C4-2B (cell line): ENCODE measurements around the gene CRMP1.

Source experiments
- ZFX ChIP-seq: fragments of 450-650 bp; IDR thresholded peaks from 2 replicates; pipeline ENCODE4 v1.6.1; 2017
- TF ChIP-seq, protein P1 (sequence below): fragments of 450-650 bp; conservative IDR thresholded peaks from 2 replicates; pipeline ENCODE4 v1.5.1; 2017; ENCODE audit warnings: mild to moderate bottlenecking

DNA sequence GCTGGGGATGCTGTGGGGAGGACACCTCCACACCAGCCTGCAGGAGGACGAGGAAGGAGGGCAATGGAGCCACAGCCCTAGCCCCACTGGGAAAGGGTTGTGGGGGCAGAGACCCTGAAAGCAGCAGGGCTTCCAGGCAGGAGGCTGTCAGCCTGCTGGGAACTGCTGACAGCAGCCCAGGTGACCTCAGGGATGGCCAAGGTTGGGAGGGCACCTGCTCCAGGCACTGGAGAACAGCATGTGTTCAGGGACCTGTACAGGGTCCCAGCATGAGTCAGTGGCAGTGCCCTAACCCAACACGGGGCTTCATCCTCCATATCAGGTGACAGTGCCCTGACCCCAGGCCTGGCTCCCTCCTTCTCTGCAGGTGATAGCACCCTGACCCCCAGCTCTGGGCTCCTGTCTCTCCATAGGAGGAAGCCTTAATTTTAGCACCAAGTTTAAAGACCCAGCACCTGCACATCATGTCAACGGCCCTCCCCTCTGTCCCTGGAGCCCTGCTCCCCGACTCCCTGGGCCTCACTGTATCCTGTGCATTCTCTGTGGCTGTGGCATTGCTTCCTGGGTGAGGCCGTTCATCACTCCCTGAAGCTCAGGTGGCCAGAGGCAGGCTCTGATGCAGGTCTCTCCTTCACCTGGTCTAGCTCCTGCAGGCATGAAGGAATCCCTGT lies 66.3 kb downstream of the CRMP1 start:
- TF ChIP-seq, protein P1, sequence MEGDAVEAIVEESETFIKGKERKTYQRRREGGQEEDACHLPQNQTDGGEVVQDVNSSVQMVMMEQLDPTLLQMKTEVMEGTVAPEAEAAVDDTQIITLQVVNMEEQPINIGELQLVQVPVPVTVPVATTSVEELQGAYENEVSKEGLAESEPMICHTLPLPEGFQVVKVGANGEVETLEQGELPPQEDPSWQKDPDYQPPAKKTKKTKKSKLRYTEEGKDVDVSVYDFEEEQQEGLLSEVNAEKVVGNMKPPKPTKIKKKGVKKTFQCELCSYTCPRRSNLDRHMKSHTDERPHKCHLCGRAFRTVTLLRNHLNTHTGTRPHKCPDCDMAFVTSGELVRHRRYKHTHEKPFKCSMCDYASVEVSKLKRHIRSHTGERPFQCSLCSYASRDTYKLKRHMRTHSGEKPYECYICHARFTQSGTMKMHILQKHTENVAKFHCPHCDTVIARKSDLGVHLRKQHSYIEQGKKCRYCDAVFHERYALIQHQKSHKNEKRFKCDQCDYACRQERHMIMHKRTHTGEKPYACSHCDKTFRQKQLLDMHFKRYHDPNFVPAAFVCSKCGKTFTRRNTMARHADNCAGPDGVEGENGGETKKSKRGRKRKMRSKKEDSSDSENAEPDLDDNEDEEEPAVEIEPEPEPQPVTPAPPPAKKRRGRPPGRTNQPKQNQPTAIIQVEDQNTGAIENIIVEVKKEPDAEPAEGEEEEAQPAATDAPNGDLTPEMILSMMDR = no peak
- TF ChIP-seq ZFX = no peak
